Gastrocnemius medialis (tissue), 4 donors: ENCODE measurements around the gene S1PR5.

Experiments used
- POLR2A ChIP-seq, 2 donors: fragments of 450-650 bp; IDR thresholded peaks; one replicate each; pipeline ENCODE4 v1.6.1; 2017; ENCODE audit warnings: antibody characterized with exemption in 2 of 2, mild to moderate bottlenecking in 2 of 2, moderate library complexity in 2 of 2
- TF ChIP-seq, protein P1 (sequence below), 5 experiments: fragments of 450-650 bp in 3 of 5; fragments of 200-600 bp in 2 of 5; sonication (generic) in 2 of 5; IDR thresholded peaks in 4 of 5; conservative IDR thresholded peaks in 1 of 5; 1 replicate in 4 of 5; 2 replicates in 1 of 5; pipeline ENCODE4 v1.5.1; 2016 to 2019; ENCODE audit warnings: antibody characterized with exemption in 5 of 5, mild to moderate bottlenecking in 3 of 5, moderate library complexity in 3 of 5

DNA sequence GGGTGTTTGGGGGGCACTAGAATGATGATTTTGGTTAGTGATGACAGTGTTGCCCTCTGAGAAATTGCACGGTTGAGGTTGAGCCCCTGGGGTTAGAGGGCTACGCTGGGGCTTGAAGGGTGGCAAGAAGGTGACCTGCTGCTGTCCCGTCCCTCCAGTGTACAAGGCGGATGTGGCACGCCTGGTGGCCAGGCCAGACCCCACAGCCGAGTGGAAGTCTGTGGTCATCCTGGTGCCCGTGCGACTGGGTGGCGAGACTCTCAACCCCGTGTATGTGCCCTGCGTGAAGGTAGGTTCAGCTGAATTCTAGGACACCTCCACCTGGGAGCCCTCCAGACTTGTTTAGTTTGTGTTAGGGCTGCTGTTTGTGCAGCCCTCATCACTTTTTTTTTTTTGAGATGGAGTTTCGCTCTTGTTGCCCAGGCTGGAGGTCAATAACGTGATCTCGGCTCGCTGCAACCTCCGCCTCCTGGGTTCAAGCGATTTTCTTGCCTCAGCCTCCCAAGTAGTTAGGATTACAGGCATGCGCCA lies 31.6 kb upstream of the S1PR5 start:
- TF ChIP-seq, protein P1, sequence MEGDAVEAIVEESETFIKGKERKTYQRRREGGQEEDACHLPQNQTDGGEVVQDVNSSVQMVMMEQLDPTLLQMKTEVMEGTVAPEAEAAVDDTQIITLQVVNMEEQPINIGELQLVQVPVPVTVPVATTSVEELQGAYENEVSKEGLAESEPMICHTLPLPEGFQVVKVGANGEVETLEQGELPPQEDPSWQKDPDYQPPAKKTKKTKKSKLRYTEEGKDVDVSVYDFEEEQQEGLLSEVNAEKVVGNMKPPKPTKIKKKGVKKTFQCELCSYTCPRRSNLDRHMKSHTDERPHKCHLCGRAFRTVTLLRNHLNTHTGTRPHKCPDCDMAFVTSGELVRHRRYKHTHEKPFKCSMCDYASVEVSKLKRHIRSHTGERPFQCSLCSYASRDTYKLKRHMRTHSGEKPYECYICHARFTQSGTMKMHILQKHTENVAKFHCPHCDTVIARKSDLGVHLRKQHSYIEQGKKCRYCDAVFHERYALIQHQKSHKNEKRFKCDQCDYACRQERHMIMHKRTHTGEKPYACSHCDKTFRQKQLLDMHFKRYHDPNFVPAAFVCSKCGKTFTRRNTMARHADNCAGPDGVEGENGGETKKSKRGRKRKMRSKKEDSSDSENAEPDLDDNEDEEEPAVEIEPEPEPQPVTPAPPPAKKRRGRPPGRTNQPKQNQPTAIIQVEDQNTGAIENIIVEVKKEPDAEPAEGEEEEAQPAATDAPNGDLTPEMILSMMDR (IDR thresholded peaks at IDR 0.05 in 4 of 5, conservative IDR thresholded peaks at IDR 0.05 in 1 of 5) = no peak
- TF ChIP-seq POLR2A (IDR thresholded peaks at IDR 0.05) = no peak
